IMR-90 (cell line): ENCODE measurements around the gene BTG2. TPM values are rescaled to one million over a fixed set of nuclear protein-coding genes. Genes with fewer than 3 reads are reported as not detected.

Source experiments
- ATAC-seq: fragments of 200-7000 bp; cut with Tn5 transposase; 2 replicates; pipeline ENCODE4 v1.9.1; 2020; ENCODE audit warnings: low read depth, mild to moderate bottlenecking, moderate library complexity
- BruUV-seq: library from RNA; stranded (reverse); fragments of 400-500 nt; replicated peaks from 2 replicates; lab custom pipeline; 2021; lab: Mats Ljungman, UMichigan
- CTCF ChIA-PET: fragments of 300-600 bp; formaldehyde crosslinking; extraction: SDS; loops from one replicate; lab custom pipeline; 2021; ENCODE audit warnings: antibody characterized with exemption; lab: Yijun Ruan, JAX
- POLR2A ChIA-PET: fragments of 300-600 bp; sonication (Branson Sonifier 250); formaldehyde crosslinking; loops from one replicate; lab custom pipeline; 2022; ENCODE audit warnings: antibody characterized with exemption; ENCODE audit not compliant: unreplicated experiment; lab: Charles Lee
- DNase-seq: peaks from one replicate; pipeline ENCODE4 v3.0.0; 2013
- H2AFZ ChIP-seq: replicated peaks from 2 replicates; pipeline ENCODE3; 2013; ENCODE audit warnings: low read length, mild to moderate bottlenecking; ENCODE audit not compliant: poor library complexity
- H2AK5ac ChIP-seq: 2 replicates; pipeline ENCODE4 v1.6.1; 2013; ENCODE audit warnings: low read depth, low read length, inconsistent platforms
- H2AK9ac ChIP-seq: replicated peaks from 2 replicates; pipeline ENCODE3; 2013; ENCODE audit warnings: mild to moderate bottlenecking, low read depth, low read length, moderate library complexity; ENCODE audit not compliant: poor library complexity
- H2BK120ac ChIP-seq: 2 replicates; pipeline ENCODE4 v1.6.1; 2013; ENCODE audit warnings: low read depth, low read length, inconsistent platforms
- H2BK15ac ChIP-seq: 3 replicates; pipeline ENCODE4 v1.6.1; 2013; ENCODE audit warnings: low read depth, low read length, inconsistent platforms
- H2BK20ac ChIP-seq: 2 replicates; pipeline ENCODE4 v1.6.1; 2013; ENCODE audit warnings: low read depth, mild to moderate bottlenecking, inconsistent platforms, low read length, moderate library complexity
- H2BK5ac ChIP-seq: 2 replicates; pipeline ENCODE4 v1.6.1; 2013; ENCODE audit warnings: mild to moderate bottlenecking, low read depth, low read length, inconsistent platforms; ENCODE audit not compliant: poor library complexity, severe bottlenecking
- H3K14ac ChIP-seq: replicated peaks from 2 replicates; pipeline ENCODE4 v1.6.1; 2013; ENCODE audit warnings: low read depth, low read length, inconsistent platforms
- H3K18ac ChIP-seq: 2 replicates; pipeline ENCODE4 v1.6.1; 2013; ENCODE audit warnings: low read depth, low read length, control low read depth
- H3K23ac ChIP-seq: 2 replicates; pipeline ENCODE4 v1.6.1; 2013; ENCODE audit warnings: low read depth, low read length, inconsistent platforms
- H3K27ac ChIP-seq: 2 replicates; pipeline ENCODE4 v1.5.1; 2013; ENCODE audit warnings: mild to moderate bottlenecking, control low read depth, low read length; ENCODE audit not compliant: insufficient read depth
- H3K27me3 ChIP-seq: 2 replicates; pipeline ENCODE4 v1.6.1; 2013; ENCODE audit warnings: low read length; ENCODE audit not compliant: control insufficient read depth, insufficient read depth
- H3K36me3 ChIP-seq: 2 replicates; pipeline ENCODE4 v1.6.1; 2013; ENCODE audit warnings: low read length, mixed read lengths; ENCODE audit not compliant: control insufficient read depth, insufficient read depth
- H3K4ac ChIP-seq: 2 replicates; pipeline ENCODE4 v1.6.1; 2013; ENCODE audit warnings: low read depth, low read length, inconsistent platforms
- H3K4me1 ChIP-seq: 2 replicates; pipeline ENCODE4 v1.6.1; 2013; ENCODE audit warnings: low read length, mixed read lengths; ENCODE audit not compliant: control insufficient read depth, insufficient read depth
- H3K4me2 ChIP-seq: 2 replicates; pipeline ENCODE4 v1.6.1; 2013; ENCODE audit warnings: low read depth, mild to moderate bottlenecking, control low read depth, low read length, moderate library complexity
- H3K4me3 ChIP-seq: 2 replicates; pipeline ENCODE4 v1.5.1; 2013; ENCODE audit warnings: low read depth, mild to moderate bottlenecking, control low read depth, low read length, moderate library complexity; ENCODE audit not compliant: insufficient read depth
- H3K56ac ChIP-seq: 2 replicates; pipeline ENCODE4 v1.6.1; 2013; ENCODE audit warnings: low read length, inconsistent platforms; ENCODE audit not compliant: insufficient read depth; ENCODE audit errors: extremely low read depth
- H3K79me1 ChIP-seq, 2 experiments: 2 replicates each; pipeline ENCODE4 v1.6.1; 2013; ENCODE audit warnings: low read length in 2 of 2, inconsistent platforms in 1 of 2, low read depth in 1 of 2
- H3K9ac ChIP-seq: 2 replicates; pipeline ENCODE4 v1.6.1; 2013; ENCODE audit warnings: low read depth, low read length, control low read depth
- H3K9me1 ChIP-seq: 2 replicates; pipeline ENCODE4 v1.6.1; 2013; ENCODE audit warnings: low read length, inconsistent platforms; ENCODE audit not compliant: insufficient read depth
- H3K9me3 ChIP-seq: 2 replicates; pipeline ENCODE4 v1.6.1; 2013; ENCODE audit warnings: low read length; ENCODE audit not compliant: control insufficient read depth, insufficient read depth
- H4K20me1 ChIP-seq: 2 replicates; pipeline ENCODE4 v1.6.1; 2013; ENCODE audit warnings: low read length, inconsistent platforms; ENCODE audit not compliant: insufficient read depth
- H4K5ac ChIP-seq: 2 replicates; pipeline ENCODE4 v1.6.1; 2013; ENCODE audit warnings: mild to moderate bottlenecking, low read depth, low read length, control low read depth
- H4K8ac ChIP-seq, 2 experiments: 2 replicates each; pipeline ENCODE4 v1.6.1; 2013; ENCODE audit warnings: low read depth in 2 of 2, low read length in 2 of 2, control low read depth in 1 of 2, inconsistent platforms in 1 of 2
- H4K91ac ChIP-seq: 2 replicates; pipeline ENCODE4 v1.6.1; 2013; ENCODE audit warnings: low read depth, low read length, inconsistent platforms; ENCODE audit not compliant: insufficient read depth
- BHLHE40 ChIP-seq: fragments of 150-350 bp; IDR thresholded peaks from 2 replicates; pipeline ENCODE4 v1.6.1; 2016; ENCODE audit warnings: mild to moderate bottlenecking, low read depth, low read length
- CEBPB ChIP-seq: IDR thresholded peaks from 2 replicates; pipeline ENCODE4 v1.6.1; 2012; ENCODE audit warnings: low read depth, low read length, improper control_type of control experiment
- CHD1 ChIP-seq: IDR thresholded peaks from 2 replicates; pipeline ENCODE4 v1.6.1; 2012; ENCODE audit warnings: low read depth, low read length, improper control_type of control experiment
- CTCF ChIP-seq: conservative IDR thresholded peaks from 2 replicates; pipeline ENCODE4 v1.5.1; 2012; ENCODE audit warnings: mild to moderate bottlenecking, low read depth, low read length, improper control_type of control experiment
- ELK1 ChIP-seq: fragments of 150-350 bp; IDR thresholded peaks from 2 replicates; pipeline ENCODE4 v1.6.1; 2016; ENCODE audit warnings: low read depth, mild to moderate bottlenecking, low read length, moderate library complexity, borderline replicate concordance
- FOS ChIP-seq: fragments of 150-350 bp; IDR thresholded peaks from 2 replicates; pipeline ENCODE4 v1.6.1; 2016; ENCODE audit warnings: low read depth, low read length
- MAFK ChIP-seq: IDR thresholded peaks from 2 replicates; pipeline ENCODE4 v1.6.1; 2012; ENCODE audit warnings: low read depth, low read length, improper control_type of control experiment
- MAZ ChIP-seq: IDR thresholded peaks from 2 replicates; pipeline ENCODE4 v1.6.1; 2012; ENCODE audit warnings: low read depth, mild to moderate bottlenecking, low read length, improper control_type of control experiment, moderate library complexity, borderline replicate concordance
- MXI1 ChIP-seq: IDR thresholded peaks from 2 replicates; pipeline ENCODE4 v1.6.1; 2012; ENCODE audit warnings: low read depth, mild to moderate bottlenecking, low read length, moderate library complexity, borderline replicate concordance
- NFE2L2 ChIP-seq: fragments of 150-350 bp; IDR thresholded peaks from 2 replicates; pipeline ENCODE4 v1.6.1; 2016; ENCODE audit warnings: low read depth, mild to moderate bottlenecking, low read length
- POLR2A ChIP-seq: IDR thresholded peaks from 2 replicates; pipeline ENCODE4 v1.6.1; 2012; ENCODE audit warnings: mild to moderate bottlenecking, low read depth, low read length
- RAD21 ChIP-seq: IDR thresholded peaks from 2 replicates; pipeline ENCODE4 v1.6.1; 2012; ENCODE audit warnings: low read length, improper control_type of control experiment
- RCOR1 ChIP-seq: IDR thresholded peaks from 2 replicates; pipeline ENCODE4 v1.6.1; 2012; ENCODE audit warnings: mild to moderate bottlenecking, low read length, improper control_type of control experiment; ENCODE audit not compliant: insufficient replicate concordance
- SMC3 ChIP-seq: fragments of 150-350 bp; IDR thresholded peaks from 2 replicates; pipeline ENCODE4 v1.6.1; 2016; ENCODE audit warnings: low read depth, mild to moderate bottlenecking, antibody characterized with exemption, low read length, moderate library complexity
- USF2 ChIP-seq: fragments of 150-350 bp; IDR thresholded peaks from 2 replicates; pipeline ENCODE4 v1.6.1; 2017; ENCODE audit warnings: mild to moderate bottlenecking, antibody characterized with exemption, low read length, low read depth
- WGBS, 2 experiments: methylation state at CpG; one replicate each; pipeline versions ENCODE4 v1.1.5 to v1.1.7; 2013; ENCODE audit warnings: missing lambda C conversion rate in 2 of 2; ENCODE audit not compliant: insufficient read length in 1 of 2; ENCODE audit errors: extremely low coverage in 2 of 2; 5-methylcytosine and 5-hydroxymethylcytosine counted together
- dilution Hi-C: fragments of 300-500 bp; cut with HindIII; formaldehyde crosslinking; loops from one replicate; pipeline ENCODE4 v1.14.3; 2018; ENCODE audit warnings: low sequenced_read_pairs; ENCODE audit not compliant: unreplicated experiment
- in situ Hi-C: fragments of 300-500 bp; cut with MboI; formaldehyde crosslinking; loops from 3 replicates; pipeline ENCODE4 v1.14.3; 2019; ENCODE audit warnings: low sequenced_read_pairs, inconsistent platforms, mixed read lengths
- intact Hi-C: fragments of 100-400 bp; cut with micrococcal nuclease; formaldehyde crosslinking; loops from 2 replicates; pipeline ENCODE4 v1.10.0; 2022
- polyA plus RNA-seq, 3 experiments: library from polyadenylated mRNA; depleted of rRNA; stranded (reverse); fragments of >200 nt; gene quantifications; 2 replicates each; pipeline ENCODE4 v1.2.3, GENCODE V29; 2012; ENCODE audit warnings: low replicate concordance in 1 of 3
- total RNA-seq: library from RNA; depleted of rRNA; stranded (reverse); fragments of >200 nt; gene quantifications from 2 replicates; pipeline ENCODE4 v1.2.3, GENCODE V29; 2012

BTG2 gene
- total and polyA plus RNA-seq, 2 of the 4 experiments (the other 2 are of a cell fraction) = 8.4 to 18.8 TPM

GRCh38 chr1:203282720-203283542 lies 22.4 kb upstream of the BTG2 start:
- ATAC-seq = no peak
- intact Hi-C loops (no loop called here), in situ Hi-C loops (no loop called here), dilution Hi-C loops (no loop called here)
- WGBS, 2 experiments = 97% methylated on average over 4 of the region's 11 CpGs; no CpG with 5 or more reads in 1 of the 2 experiments
- H3K4ac ChIP-seq = no peak overlapping the region
- H3K18ac ChIP-seq = no peak overlapping the region
- no peak overlapping the region for H2AFZ ChIP-seq
- H3K27me3 ChIP-seq = peaks cover 28% of the 10 kb centered on the region
- CTCF ChIA-PET = no interaction called here
- no peak overlapping the region for H2BK20ac ChIP-seq
- no peak overlapping the region for H2AK5ac ChIP-seq
- no peak overlapping the region for H3K27ac ChIP-seq
- H3K4me2 ChIP-seq = no peak overlapping the region
- peaks cover 9% of the 10 kb centered on the region; the same call in 1 of the 2 replicates for H3K4me1 ChIP-seq
- H3K9me1 ChIP-seq = peaks cover 4% of the 10 kb centered on the region; the same call in 1 of the 2 replicates
- no peak overlapping the region for H3K4me3 ChIP-seq
- no peak overlapping the region for H2AK9ac ChIP-seq
- no peak overlapping the region for H3K23ac ChIP-seq
- no peaks in the 10 kb centered on the region for H3K9me3 ChIP-seq
- H3K79me1 ChIP-seq = no peaks in the 10 kb centered on the region
- H3K14ac ChIP-seq = no peak overlapping the region
- TF ChIP-seq USF2 (no peak), POLR2A (no peak), MAFK (no peak), ELK1 (no peak), CTCF (no peak), SMC3 (no peak), RAD21 (no peak), BHLHE40 (no peak), MXI1 (no peak), MAZ (no peak), CEBPB (no peak), RCOR1 (no peak), NFE2L2 (no peak), CHD1 (no peak), FOS (no peak)
- no peak overlapping the region for H2BK5ac ChIP-seq
- no TSS peak for BruUV-seq
- no peak overlapping the region for H3K56ac ChIP-seq
- POLR2A ChIA-PET = no interaction called here
- no peak overlapping the region for H2BK120ac ChIP-seq
- H3K36me3 ChIP-seq = no peaks in the 10 kb centered on the region
- H2BK15ac ChIP-seq = no peak overlapping the region
- no peak overlapping the region for H3K9ac ChIP-seq
- no peak for DNase-seq
- no peak overlapping the region for H4K8ac ChIP-seq
- no peaks in the 10 kb centered on the region for H4K20me1 ChIP-seq
- H4K91ac ChIP-seq = no peak overlapping the region
- H4K5ac ChIP-seq = no peak overlapping the region
